Central memory CD4-positive, alpha-beta T cell (primary cell): ENCODE measurements around the gene MAN1A1.
"Not testable (repeated sequence)": the region's sequence is repeated elsewhere in the genome, so short reads cannot be mapped to it uniquely, and the experiment has no call there.

Experiments
- DNase-seq: peaks from one replicate; pipeline ENCODE4 v3.0.0; 2022
- total RNA-seq, 3 experiments: gene quantifications; one replicate each; lab custom pipeline; 2026; lab: John Stamatoyannopoulos, UW

MAN1A1 gene
- total RNA-seq, result 23.0 to 123 (median 23.9) reads per million in 3 experiments

GRCh38 chr6:119349361-119350201 is at the start of gene MAN1A1:
Gene MAN1A1 (minus strand): TSS chr6:119349761. CDS start chr6:119349065, 696 bp downstream.
- DNase-seq, result peak; percentile 89

GRCh38 chr6:119395192-119395591 is 45.6 kb upstream of the MAN1A1 start:
- DNase-seq, result no peak

- no peak for DNase-seq
Observed at GRCh38 chr6:119390247-119390793, 40.8 kb upstream of the MAN1A1 start.

GRCh38 chr6:119385994-119386393 is 36.4 kb upstream of the MAN1A1 start:
- no peak for DNase-seq

GRCh38 chr6:119384444-119384843 is 34.9 kb upstream of the MAN1A1 start:
- no peak for DNase-seq

- no peak for DNase-seq
Observed at GRCh38 chr6:119379809-119380208, 30.2 kb upstream of the MAN1A1 start.

- DNase-seq, result not testable (repeated sequence)
Observed at GRCh38 chr6:119377043-119377442, 27.5 kb upstream of the MAN1A1 start.

GRCh38 chr6:119370080-119370479 is 20.5 kb upstream of the MAN1A1 start:
- no peak for DNase-seq

- DNase-seq, result no peak
Observed at GRCh38 chr6:119368921-119369320, 19.4 kb upstream of the MAN1A1 start.

- no peak for DNase-seq
Observed at GRCh38 chr6:119361209-119361608, 11.6 kb upstream of the MAN1A1 start.

GRCh38 chr6:119360262-119360915 is 10.8 kb upstream of the MAN1A1 start:
- DNase-seq, result no peak

GRCh38 chr6:119355890-119356289 is 6.3 kb upstream of the MAN1A1 start:
- DNase-seq, result no peak

- DNase-seq, result no peak
Observed at GRCh38 chr6:119355157-119355556, 5.6 kb upstream of the MAN1A1 start.

GRCh38 chr6:119353696-119354095 is 4.1 kb upstream of the MAN1A1 start:
- no peak for DNase-seq

GRCh38 chr6:119352001-119352400 is 2.4 kb upstream of the MAN1A1 start:
- DNase-seq, result no peak

- peak; percentile 8 for DNase-seq
Observed at GRCh38 chr6:119350952-119351372, 1.4 kb upstream of the MAN1A1 start.

- peak; percentile 56 for DNase-seq
Observed at GRCh38 chr6:119350202-119350951, 816 bp upstream of the MAN1A1 start.

- DNase-seq, result no peak
Observed at GRCh38 chr6:119348748-119349360, 707 bp downstream of the MAN1A1 start.

- peak; percentile 31 for DNase-seq
Observed at GRCh38 chr6:119348096-119348747, 1.3 kb downstream of the MAN1A1 start.

GRCh38 chr6:119347466-119348095 is 2.0 kb downstream of the MAN1A1 start:
- peak; percentile 12 for DNase-seq

GRCh38 chr6:119346936-119347335 is 2.6 kb downstream of the MAN1A1 start:
- DNase-seq, result no peak
